ENCODE results near the gene PLEKHA1. TPM values are rescaled to one million over a fixed set of nuclear protein-coding genes. Genes with fewer than 3 reads are reported as not detected.

The PLEKHA1 gene
- total RNA-seq, 2 donors from 2014 or later, result 22.3 to 46.8 TPM

GRCh38 chr10:122352817-122353525, 21.5 kb upstream of the PLEKHA1 start:
- Histone ChIP-seq H3K36me3 (no peaks in the 10 kb centered on the region), H3K4me1 (ENCODE audit: control insufficient read depth in 1 of 2, low read depth in 2 of 2) (no peaks in the 10 kb centered on the region), H3K9me3 (no peaks in the 10 kb centered on the region), H3K4me3 (no peak overlapping the region), H3K27ac (no peak overlapping the region), H3K27me3 (replicated peaks; ENCODE audit: insufficient read depth) (no peaks in the 10 kb centered on the region)
- ATAC-seq (ENCODE audit: insufficient number of reproducible peaks, low FRiP score, low read depth), result no peak
- no peak for DNase-seq (ENCODE audit: low spot score)
- TF ChIP-seq, protein P1, sequence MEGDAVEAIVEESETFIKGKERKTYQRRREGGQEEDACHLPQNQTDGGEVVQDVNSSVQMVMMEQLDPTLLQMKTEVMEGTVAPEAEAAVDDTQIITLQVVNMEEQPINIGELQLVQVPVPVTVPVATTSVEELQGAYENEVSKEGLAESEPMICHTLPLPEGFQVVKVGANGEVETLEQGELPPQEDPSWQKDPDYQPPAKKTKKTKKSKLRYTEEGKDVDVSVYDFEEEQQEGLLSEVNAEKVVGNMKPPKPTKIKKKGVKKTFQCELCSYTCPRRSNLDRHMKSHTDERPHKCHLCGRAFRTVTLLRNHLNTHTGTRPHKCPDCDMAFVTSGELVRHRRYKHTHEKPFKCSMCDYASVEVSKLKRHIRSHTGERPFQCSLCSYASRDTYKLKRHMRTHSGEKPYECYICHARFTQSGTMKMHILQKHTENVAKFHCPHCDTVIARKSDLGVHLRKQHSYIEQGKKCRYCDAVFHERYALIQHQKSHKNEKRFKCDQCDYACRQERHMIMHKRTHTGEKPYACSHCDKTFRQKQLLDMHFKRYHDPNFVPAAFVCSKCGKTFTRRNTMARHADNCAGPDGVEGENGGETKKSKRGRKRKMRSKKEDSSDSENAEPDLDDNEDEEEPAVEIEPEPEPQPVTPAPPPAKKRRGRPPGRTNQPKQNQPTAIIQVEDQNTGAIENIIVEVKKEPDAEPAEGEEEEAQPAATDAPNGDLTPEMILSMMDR (IDR thresholded peaks at IDR 0.05), result no peak

DNA sequence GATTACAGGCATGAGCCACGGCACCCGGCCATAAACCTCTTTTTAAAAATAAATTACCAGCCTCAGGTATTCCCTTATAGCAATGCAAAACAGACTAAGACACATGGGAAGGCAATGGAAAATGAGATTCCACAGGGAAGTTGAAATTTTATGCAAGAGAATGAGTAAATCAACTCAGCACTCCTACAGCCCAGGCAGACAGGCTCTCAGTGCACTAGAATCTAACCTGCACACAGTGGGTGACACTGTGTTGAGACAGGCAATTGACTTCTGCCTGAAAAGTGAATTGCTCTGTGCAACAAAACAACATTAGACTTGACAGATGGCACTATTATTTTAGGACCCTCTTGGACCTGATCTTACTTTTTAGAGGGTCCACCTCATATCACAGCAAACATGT, 20.1 kb upstream of the PLEKHA1 start:
- DNase-seq (ENCODE audit: low spot score), result no peak
- no peaks in the 10 kb centered on the region for H3K4me1 ChIP-seq (ENCODE audit: control insufficient read depth in 1 of 2, low read depth in 2 of 2)
- H3K36me3 ChIP-seq, result no peaks in the 10 kb centered on the region
- ATAC-seq (ENCODE audit: insufficient number of reproducible peaks, low FRiP score, low read depth), result no peak
- TF ChIP-seq, protein P1 (IDR thresholded peaks at IDR 0.05), result no peak
- no peak overlapping the region for H3K4me3 ChIP-seq
- no peaks in the 10 kb centered on the region for H3K9me3 ChIP-seq
- no peak overlapping the region for H3K27ac ChIP-seq
- no peaks in the 10 kb centered on the region for H3K27me3 ChIP-seq (replicated peaks; ENCODE audit: insufficient read depth)

- Histone ChIP-seq H3K27me3 (replicated peaks; ENCODE audit: insufficient read depth) (no peaks in the 10 kb centered on the region), H3K27ac (no peak overlapping the region)
- ATAC-seq (ENCODE audit: insufficient number of reproducible peaks, low FRiP score, low read depth), result no peak
Observed at GRCh38 chr10:122357685-122358084, 16.8 kb upstream of the PLEKHA1 start.

DNA sequence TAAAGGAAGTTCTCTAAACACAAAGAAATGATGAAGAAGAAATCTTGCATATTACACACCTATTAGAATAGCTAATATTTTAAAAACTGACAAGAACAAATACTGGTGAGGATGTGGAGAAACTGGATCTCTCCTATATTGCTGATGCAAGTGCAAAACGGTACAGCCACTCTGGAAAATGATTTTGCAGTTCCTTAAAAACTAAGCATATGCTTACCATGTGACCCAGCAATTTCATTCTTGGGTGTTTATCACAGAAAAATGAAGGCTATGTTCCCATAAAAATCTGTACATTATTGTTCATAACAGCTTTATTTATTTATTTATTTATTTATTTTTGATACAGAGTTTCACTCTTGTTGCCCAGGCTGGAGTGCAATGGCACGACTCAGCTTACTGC, 14.9 kb upstream of the PLEKHA1 start:
- Histone ChIP-seq H3K36me3 (no peaks in the 10 kb centered on the region), H3K27me3 (replicated peaks; ENCODE audit: insufficient read depth) (no peaks in the 10 kb centered on the region), H3K9me3 (no peaks in the 10 kb centered on the region), H3K4me3 (no peak overlapping the region), H3K4me1 (ENCODE audit: control insufficient read depth in 1 of 2, low read depth in 2 of 2) (peaks cover 3 to 20% of the 10 kb centered on the region in 2 donors), H3K27ac (no peak overlapping the region)
- TF ChIP-seq, protein P1 (IDR thresholded peaks at IDR 0.05), result no peak
- DNase-seq (ENCODE audit: low spot score) (no peak), ATAC-seq (ENCODE audit: insufficient number of reproducible peaks, low FRiP score, low read depth) (no peak)

More at GRCh38 chr10:122357685-122358084, 16.8 kb upstream of the PLEKHA1 start:
- no peaks in the 10 kb centered on the region for H3K36me3 ChIP-seq
- H3K9me3 ChIP-seq, result no peaks in the 10 kb centered on the region
- H3K4me1 ChIP-seq (ENCODE audit: control insufficient read depth in 1 of 2, low read depth in 2 of 2), result peaks cover 0 to 1% of the 10 kb centered on the region in 2 donors
- DNase-seq (ENCODE audit: low spot score), result no peak
- no peak overlapping the region for H3K4me3 ChIP-seq
- TF ChIP-seq, protein P1 (IDR thresholded peaks at IDR 0.05), result no peak

- Histone ChIP-seq H3K9me3 (no peaks in the 10 kb centered on the region), H3K4me3 (no peak overlapping the region), H3K27ac (no peak overlapping the region), H3K36me3 (no peaks in the 10 kb centered on the region), H3K4me1 (ENCODE audit: control insufficient read depth in 1 of 2, low read depth in 2 of 2) (peaks cover 3 to 24% of the 10 kb centered on the region in 2 donors), H3K27me3 (replicated peaks; ENCODE audit: insufficient read depth) (no peaks in the 10 kb centered on the region)
- no peak for DNase-seq (ENCODE audit: low spot score)
- TF ChIP-seq, protein P1 (IDR thresholded peaks at IDR 0.05), result no peak
- ATAC-seq (ENCODE audit: insufficient number of reproducible peaks, low FRiP score, low read depth), result no peak
Observed at GRCh38 chr10:122361046-122361445, 13.5 kb upstream of the PLEKHA1 start.
